Loucy (cell line): ENCODE results near the gene LDB3.

Experiments used
- H2AFZ ChIP-seq: fragments of 200-600 bp; sonication (generic); 2 replicates; pipeline ENCODE4 v1.6.0; 2016; ENCODE audit warnings: antibody characterized with exemption, mild to moderate bottlenecking, low read length, moderate library complexity
- H3F3A ChIP-seq: fragments of 200-600 bp; 2 replicates; pipeline ENCODE4 v1.6.0; 2016; ENCODE audit warnings: antibody characterized with exemption, low read depth, mild to moderate bottlenecking
- H3K27me3 ChIP-seq: fragments of 200-600 bp; sonication (generic); 2 replicates; pipeline ENCODE4 v1.6.1; 2014; ENCODE audit warnings: low read length, mild to moderate bottlenecking; ENCODE audit not compliant: insufficient read depth, poor library complexity, severe bottlenecking
- H3K36me3 ChIP-seq: fragments of 200-600 bp; sonication (generic); 2 replicates; pipeline ENCODE4 v1.6.1; 2016; ENCODE audit warnings: low read length; ENCODE audit not compliant: insufficient read depth
- H3K4me1 ChIP-seq: fragments of 200-600 bp; sonication (generic); 2 replicates; pipeline ENCODE4 v1.5.1; 2014; ENCODE audit warnings: low read length, mild to moderate bottlenecking; ENCODE audit not compliant: insufficient read depth, poor library complexity, severe bottlenecking
- H3K4me2 ChIP-seq: fragments of 200-600 bp; sonication (generic); 2 replicates; pipeline ENCODE4 v1.6.0; 2014; ENCODE audit warnings: antibody characterized with exemption, low read length, low read depth, mild to moderate bottlenecking; ENCODE audit not compliant: poor library complexity, severe bottlenecking
- H3K4me3 ChIP-seq: fragments of 200-600 bp; sonication (generic); 2 replicates; pipeline ENCODE4 v1.5.1; 2014; ENCODE audit warnings: low read length, mild to moderate bottlenecking, mixed read lengths; ENCODE audit not compliant: poor library complexity, severe bottlenecking
- H3K79me2 ChIP-seq: fragments of 200-600 bp; sonication (generic); 2 replicates; pipeline ENCODE4 v1.6.1; 2014; ENCODE audit warnings: low read length; ENCODE audit not compliant: insufficient read depth
- H3K9ac ChIP-seq: fragments of 200-600 bp; sonication (generic); 2 replicates; pipeline ENCODE4 v1.6.0; 2014; ENCODE audit warnings: mild to moderate bottlenecking, low read depth, low read length, moderate library complexity; ENCODE audit not compliant: poor library complexity, severe bottlenecking
- H3K9me2 ChIP-seq: fragments of 200-600 bp; sonication (generic); replicated peaks from 2 replicates; pipeline ENCODE4 v1.6.1; 2016; ENCODE audit warnings: low read depth, low read length, mixed read lengths
- H3K9me3 ChIP-seq: fragments of 200-600 bp; sonication (generic); 2 replicates; pipeline ENCODE4 v1.6.1; 2014; ENCODE audit warnings: mild to moderate bottlenecking, antibody characterized with exemption, low read length, low read depth; ENCODE audit not compliant: insufficient read depth
- H4K20me1 ChIP-seq: fragments of 200-600 bp; sonication (generic); 2 replicates; pipeline ENCODE4 v1.6.0; 2014; ENCODE audit warnings: antibody characterized with exemption, low read length, mild to moderate bottlenecking; ENCODE audit not compliant: insufficient read depth, poor library complexity, severe bottlenecking
- EZH2phosphoT487 ChIP-seq: fragments of 200-600 bp; IDR thresholded peaks from 2 replicates; pipeline ENCODE4 v1.6.1; 2018; ENCODE audit warnings: antibody characterized with exemption, mild to moderate bottlenecking, moderate library complexity, borderline replicate concordance
- TF ChIP-seq, protein P1 (sequence below): fragments of 200-600 bp; sonication (generic); conservative IDR thresholded peaks from 2 replicates; pipeline ENCODE4 v1.5.1; 2014; ENCODE audit warnings: mild to moderate bottlenecking, antibody characterized with exemption, low read length

LDB3 gene

DNA sequence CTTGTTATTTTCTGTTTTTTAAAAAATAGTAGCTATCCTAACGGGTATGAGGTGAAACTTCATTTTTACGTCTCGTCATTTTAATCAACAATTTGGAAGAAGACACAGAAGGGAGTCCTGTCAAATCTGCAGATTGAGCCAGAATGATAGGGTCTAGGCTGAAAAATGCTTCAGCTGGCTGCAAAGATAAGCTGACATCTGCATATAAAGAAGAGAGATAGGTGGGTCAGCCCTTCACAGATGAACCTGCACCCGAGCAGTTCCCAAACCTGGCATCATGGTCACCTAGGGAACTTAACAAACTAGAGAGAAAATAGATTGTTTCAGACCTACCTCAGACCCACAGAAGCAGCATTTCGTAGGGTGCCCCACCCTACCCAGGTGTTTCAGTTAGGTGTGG is 52.9 kb downstream of the LDB3 start:
- Histone ChIP-seq H3K9ac (no peak overlapping the region), H3F3A (no peaks in the 10 kb centered on the region), H3K4me3 (no peak overlapping the region), H3K9me3 (no peaks in the 10 kb centered on the region), H3K4me2 (no peak overlapping the region), H2AFZ (no peak overlapping the region), H4K20me1 (no peaks in the 10 kb centered on the region), H3K27me3 (peaks cover 21% of the 10 kb centered on the region), H3K9me2 (no peaks in the 10 kb centered on the region), H3K79me2 (no peaks in the 10 kb centered on the region), H3K4me1 (no peaks in the 10 kb centered on the region), H3K36me3 (no peaks in the 10 kb centered on the region)
- TF ChIP-seq, protein P1, sequence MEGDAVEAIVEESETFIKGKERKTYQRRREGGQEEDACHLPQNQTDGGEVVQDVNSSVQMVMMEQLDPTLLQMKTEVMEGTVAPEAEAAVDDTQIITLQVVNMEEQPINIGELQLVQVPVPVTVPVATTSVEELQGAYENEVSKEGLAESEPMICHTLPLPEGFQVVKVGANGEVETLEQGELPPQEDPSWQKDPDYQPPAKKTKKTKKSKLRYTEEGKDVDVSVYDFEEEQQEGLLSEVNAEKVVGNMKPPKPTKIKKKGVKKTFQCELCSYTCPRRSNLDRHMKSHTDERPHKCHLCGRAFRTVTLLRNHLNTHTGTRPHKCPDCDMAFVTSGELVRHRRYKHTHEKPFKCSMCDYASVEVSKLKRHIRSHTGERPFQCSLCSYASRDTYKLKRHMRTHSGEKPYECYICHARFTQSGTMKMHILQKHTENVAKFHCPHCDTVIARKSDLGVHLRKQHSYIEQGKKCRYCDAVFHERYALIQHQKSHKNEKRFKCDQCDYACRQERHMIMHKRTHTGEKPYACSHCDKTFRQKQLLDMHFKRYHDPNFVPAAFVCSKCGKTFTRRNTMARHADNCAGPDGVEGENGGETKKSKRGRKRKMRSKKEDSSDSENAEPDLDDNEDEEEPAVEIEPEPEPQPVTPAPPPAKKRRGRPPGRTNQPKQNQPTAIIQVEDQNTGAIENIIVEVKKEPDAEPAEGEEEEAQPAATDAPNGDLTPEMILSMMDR, result no peak
- no peak for TF ChIP-seq EZH2phosphoT487

DNA sequence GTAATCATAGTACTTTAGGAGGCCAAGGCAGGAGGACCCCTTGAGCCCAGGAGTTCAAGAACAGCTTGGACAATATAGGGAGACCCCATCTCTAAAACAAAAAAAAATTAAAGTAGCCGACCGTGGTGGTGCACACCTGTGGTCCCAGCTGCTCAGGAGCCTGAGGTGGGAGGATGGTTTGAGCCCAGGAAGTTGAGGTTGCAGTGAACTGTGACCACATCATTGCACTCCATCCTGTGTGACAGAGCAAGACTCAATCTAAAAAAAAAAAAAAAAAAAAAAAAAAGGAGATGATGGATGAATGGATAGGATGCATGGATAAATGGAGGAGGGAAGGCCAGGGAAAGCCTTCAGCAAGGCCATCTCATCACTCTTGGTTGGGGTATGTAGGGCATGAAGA is 54.7 kb downstream of the LDB3 start:
- Histone ChIP-seq H2AFZ (no peak overlapping the region), H3K4me1 (no peaks in the 10 kb centered on the region), H3K9me3 (no peaks in the 10 kb centered on the region), H3K36me3 (no peaks in the 10 kb centered on the region), H3K27me3 (peaks cover 24% of the 10 kb centered on the region), H3K9ac (no peak overlapping the region), H3F3A (no peaks in the 10 kb centered on the region), H3K4me3 (no peak overlapping the region), H3K79me2 (no peaks in the 10 kb centered on the region), H3K4me2 (no peak overlapping the region), H4K20me1 (no peaks in the 10 kb centered on the region), H3K9me2 (no peaks in the 10 kb centered on the region)
- TF ChIP-seq EZH2phosphoT487, result no peak
- TF ChIP-seq, protein P1, result no peak

DNA sequence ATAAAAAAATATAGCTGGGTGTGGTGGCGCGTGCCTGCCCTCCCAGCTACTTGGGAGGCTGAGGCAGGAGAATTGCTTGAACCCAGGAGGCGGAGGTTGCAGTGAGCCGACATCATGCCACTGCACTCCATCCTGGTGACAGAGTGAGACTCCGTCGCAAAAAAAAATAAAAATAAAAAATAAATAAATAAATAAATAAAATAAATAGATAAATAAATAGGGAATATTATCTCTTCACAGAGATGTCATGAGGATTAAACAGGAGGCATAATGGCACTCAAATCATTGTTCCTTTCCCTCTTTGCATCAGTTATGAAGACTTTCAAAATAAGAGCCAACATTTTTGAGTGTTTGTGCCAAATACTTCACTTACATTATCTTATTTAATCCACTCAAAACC is 56.1 kb downstream of the LDB3 start:
- Histone ChIP-seq H3K9me2 (no peaks in the 10 kb centered on the region), H4K20me1 (no peaks in the 10 kb centered on the region), H3K79me2 (no peaks in the 10 kb centered on the region), H3K36me3 (no peaks in the 10 kb centered on the region), H3K27me3 (peaks cover 25% of the 10 kb centered on the region), H3K9ac (no peak overlapping the region), H2AFZ (no peak overlapping the region), H3K4me1 (no peaks in the 10 kb centered on the region), H3K4me3 (no peak overlapping the region), H3K4me2 (no peak overlapping the region), H3K9me3 (no peaks in the 10 kb centered on the region), H3F3A (no peaks in the 10 kb centered on the region)
- TF ChIP-seq EZH2phosphoT487, result no peak
- TF ChIP-seq, protein P1, result no peak
